NOMO-1 treated with dmso at 0.1 percent for 144 hours (cell line): ENCODE measurements around the gene TMEM43.

Source experiments
- DNase-seq: peaks from one replicate; lab custom pipeline; 2025; ENCODE audit not compliant: unreplicated experiment; lab: John Stamatoyannopoulos, UW

TMEM43 gene

DNA sequence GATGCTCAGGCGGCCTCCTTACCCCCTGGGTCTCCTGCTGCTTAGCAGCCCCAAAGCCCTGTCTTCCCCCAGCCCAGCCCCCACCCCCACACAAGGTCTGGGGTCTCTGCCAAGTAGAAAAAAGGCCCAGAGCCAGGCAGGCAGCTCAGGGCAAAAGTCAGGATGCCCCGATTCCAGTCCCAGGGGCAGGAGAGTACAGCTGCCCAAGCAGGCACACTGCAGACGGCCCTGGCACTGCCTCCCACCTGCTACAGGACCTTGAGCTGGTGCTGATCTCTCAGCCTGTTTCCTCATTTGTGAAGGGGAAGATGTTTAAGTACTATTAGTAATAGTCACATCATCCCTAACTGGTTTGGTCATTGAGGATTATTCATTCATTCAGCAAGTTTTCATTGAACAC lies 12.6 kb downstream of the TMEM43 start:
- DNase-seq: no peak

DNA sequence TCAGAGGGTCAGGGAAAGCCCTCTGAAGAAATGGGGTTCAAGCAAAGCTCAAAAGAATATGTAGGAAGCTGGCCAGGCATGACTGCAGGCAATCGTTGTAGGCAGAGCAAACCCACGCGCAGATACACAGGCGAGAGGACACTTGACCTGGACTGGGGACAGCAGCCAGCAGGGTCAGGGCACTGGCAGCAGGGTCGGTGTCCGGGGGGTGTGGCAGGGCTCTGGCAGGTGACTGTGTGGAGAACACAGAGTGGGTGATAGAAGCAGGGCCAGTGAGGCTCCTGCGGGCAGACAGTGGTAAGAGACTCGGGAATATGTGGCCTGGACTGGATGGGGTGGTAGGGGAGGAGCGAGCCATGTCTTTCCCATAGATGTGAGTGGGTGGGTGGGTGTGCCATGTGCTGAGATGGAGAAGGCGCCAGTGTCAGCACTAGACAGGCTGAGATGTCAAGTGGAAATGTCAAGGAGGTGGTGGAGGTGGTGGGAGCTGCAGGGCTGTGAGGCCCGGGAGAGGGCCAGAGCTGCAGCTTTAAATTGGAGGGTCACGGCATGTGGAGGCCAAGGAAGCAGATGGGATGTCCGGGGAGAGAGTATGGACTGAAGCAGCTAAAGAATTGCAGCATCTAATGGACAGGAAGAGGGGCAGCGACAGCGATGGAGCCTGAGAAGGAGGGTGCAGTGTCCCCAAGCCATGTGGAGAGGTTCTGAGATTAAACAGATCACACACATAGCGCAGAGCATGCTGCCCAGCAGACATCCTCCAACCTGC lies 13.4 kb downstream of the TMEM43 start:
- no peak for DNase-seq

DNA sequence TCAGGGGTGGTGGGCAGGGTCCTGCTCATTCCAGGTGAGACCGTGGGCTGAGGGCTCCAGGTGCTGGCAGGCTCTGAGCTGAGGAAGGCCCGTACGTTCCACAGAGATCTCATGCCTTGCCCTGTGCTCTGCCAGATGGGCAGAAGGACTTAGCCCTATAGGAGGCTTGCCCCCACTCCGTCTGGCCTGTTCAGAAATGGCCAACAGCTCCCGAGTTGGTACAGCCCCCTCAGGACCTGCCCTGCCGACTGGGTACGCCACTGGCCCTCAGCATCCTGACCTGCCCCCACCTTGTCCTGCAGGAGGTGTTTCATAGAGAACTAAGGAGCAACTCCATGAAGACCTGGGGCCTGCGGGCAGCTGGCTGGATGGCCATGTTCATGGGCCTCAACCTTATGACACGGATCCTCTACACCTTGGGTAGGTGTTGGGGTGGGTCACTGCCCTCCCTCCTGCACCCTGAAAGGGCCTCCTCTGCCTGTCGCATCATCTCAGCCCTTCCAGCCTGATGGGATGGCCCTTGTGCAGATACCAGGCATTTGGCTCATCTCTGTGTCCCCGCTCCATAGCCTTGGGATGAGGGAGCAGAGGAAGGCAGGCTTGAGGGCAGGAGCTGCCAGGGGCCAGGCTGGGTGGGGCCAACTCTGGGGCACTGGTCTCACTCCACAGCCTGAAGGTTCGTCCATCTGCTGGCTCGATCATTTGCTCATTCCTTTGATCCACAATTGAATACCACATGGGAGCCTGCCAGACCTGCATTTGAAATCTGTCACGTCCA lies 14.2 kb downstream of the TMEM43 start:
- DNase-seq: no peak

DNA sequence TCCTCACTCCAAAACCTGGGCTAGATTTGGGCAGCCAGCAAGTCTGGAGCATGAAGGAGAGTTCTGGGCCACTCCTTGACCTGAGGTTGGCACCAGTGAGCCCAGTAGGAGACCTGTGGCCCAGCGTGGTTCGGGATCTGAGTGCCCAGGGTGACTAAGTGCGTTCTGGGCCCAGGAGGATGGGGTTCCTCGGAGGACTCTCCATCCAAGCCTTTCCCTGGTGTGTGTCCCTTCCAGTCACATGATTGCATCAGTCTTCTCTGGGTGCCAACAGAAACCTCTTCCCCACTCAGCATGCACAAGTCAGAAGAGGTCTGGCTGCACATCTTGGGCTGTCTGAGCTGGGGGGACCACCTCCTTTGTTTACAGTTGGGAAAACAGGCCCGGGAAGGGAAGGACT lies 14.9 kb downstream of the TMEM43 start:
- no peak for DNase-seq

DNA sequence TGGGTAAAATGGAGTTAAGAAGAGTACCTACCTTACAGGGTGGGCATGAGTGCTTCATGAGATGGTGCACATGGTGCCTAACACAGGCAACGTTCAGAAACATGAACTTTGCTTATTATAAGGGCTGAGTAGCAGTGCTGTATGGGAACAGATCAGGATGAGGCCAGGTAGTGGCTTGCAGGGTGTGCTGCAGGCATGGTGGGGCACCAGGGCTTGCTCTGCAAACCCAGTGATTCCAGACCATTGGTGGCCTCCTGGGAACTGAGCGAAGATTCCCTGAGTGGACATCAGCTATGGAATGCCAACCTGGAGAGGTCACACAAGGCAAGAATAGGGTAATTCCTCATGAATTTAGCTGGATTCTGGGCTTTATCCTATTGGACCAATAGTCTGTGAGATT lies 15.8 kb downstream of the TMEM43 start:
- DNase-seq: no peak

DNA sequence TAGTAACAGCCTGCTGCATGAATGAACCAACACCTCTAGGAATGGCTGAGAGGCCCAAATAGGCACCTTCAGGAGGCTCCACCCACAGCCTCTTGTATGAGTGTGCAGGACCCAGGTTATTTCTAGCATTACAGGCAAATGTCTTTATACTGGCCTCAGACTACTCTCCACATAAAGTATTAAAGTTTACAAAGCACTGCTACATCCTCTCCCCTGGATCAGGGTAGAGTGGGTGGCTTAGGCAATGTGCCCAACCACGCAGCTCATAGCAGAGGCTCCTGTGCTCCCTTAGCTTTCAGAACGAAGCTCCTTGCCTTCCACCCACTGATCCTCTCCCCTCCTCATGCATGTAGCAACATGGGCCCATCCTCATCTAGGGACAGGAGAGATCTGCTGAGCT lies 16.3 kb downstream of the TMEM43 start:
- no peak for DNase-seq

DNA sequence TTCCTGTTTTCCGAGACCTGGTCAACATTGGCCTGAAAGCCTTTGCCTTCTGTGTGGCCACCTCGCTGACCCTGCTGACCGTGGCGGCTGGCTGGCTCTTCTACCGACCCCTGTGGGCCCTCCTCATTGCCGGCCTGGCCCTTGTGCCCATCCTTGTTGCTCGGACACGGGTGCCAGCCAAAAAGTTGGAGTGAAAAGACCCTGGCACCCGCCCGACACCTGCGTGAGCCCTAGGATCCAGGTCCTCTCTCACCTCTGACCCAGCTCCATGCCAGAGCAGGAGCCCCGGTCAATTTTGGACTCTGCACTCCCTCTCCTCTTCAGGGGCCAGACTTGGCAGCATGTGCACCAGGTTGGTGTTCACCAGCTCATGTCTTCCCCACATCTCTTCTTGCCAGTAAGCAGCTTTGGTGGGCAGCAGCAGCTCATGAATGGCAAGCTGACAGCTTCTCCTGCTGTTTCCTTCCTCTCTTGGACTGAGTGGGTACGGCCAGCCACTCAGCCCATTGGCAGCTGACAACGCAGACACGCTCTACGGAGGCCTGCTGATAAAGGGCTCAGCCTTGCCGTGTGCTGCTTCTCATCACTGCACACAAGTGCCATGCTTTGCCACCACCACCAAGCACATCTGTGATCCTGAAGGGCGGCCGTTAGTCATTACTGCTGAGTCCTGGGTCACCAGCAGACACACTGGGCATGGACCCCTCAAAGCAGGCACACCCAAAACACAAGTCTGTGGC lies 16.9 kb downstream of the TMEM43 start:
- DNase-seq: no peak

DNA sequence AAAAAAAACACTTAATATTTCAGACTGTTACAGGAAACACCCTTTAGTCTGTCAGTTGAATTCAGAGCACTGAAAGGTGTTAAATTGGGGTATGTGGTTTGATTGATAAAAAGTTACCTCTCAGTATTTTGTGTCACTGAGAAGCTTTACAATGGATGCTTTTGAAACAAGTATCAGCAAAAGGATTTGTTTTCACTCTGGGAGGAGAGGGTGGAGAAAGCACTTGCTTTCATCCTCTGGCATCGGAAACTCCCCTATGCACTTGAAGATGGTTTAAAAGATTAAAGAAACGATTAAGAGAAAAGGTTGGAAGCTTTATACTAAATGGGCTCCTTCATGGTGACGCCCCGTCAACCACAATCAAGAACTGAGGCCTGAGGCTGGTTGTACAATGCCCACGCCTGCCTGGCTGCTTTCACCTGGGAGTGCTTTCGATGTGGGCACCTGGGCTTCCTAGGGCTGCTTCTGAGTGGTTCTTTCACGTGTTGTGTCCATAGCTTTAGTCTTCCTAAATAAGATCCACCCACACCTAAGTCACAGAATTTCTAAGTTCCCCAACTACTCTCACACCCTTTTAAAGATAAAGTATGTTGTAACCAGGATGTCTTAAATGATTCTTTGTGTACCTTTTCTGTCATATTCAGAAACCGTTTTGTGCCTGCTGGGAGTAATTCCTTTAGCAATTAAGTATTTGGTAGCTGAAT lies 17.9 kb downstream of the TMEM43 start:
- DNase-seq: no peak

DNA sequence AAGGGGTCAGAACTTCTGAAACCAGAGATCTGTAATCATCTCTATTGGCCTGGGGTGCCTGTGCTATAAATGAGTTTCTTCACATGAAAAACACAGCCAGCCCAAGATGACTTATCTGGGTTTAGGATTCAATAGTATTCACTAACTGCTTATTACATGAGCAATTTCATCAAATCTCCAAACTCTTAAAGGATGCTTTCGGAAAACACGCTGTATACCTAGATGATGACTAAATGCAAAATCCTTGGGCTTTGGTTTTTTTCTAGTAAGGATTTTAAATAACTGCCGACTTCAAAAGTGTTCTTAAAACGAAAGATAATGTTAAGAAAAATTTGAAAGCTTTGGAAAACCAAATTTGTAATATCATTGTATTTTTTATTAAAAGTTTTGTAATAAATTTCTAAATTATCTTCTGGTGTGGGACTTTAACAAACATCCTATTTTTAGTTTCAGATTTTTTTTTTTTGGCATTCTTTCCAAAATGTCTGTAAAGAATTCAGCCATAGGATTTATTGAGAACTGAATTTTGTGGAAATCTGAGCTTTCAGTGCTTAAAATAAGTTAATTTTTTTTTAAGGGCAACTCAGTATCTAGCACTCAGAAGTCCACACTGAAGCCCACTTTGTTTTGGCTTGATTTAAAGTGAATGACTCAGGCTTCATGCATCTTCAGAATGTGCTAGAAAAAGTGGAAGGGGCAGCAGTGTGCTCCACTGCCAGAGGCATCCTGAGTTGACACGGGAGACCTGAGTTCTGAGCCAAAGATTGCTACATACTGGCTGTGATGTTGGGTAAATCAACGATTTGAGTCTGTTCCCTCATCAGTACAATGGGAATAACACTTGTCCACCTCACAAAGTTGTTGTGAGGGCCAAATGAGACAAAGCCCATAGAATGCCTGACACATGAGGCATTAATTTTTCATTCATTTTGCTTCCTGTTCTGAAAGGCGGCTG lies 18.7 kb downstream of the TMEM43 start:
- no peak for DNase-seq

DNA sequence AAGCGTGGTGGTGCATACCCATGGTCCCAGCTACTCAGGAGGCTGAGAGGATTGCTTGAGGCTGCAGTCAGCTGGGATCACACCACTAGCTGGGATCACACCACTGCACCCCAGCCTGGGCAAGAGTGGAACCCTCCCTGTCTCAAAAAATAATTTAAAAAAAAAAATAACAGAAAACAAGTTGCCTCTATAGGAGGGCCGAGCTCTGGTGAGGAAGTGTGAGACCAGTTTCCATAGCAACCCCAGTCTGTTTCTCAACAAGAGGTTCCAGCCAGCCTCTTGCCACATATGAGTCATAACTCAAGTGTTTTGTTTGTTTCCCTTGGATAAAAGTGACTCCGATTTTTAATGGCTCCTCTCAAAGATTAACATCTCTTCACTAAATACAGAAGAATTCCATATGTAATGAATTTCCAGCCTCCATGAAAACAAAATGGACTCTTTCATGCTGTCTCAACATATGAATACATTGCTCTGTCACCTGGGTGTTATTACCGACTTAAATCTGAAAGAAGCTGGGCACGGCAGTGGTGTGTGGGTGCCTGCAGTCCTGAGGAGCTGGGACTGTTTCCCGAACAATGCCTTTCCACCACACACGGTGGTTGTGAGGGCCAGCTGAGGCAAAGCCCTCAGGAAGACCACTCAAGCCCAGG lies 19.7 kb downstream of the TMEM43 start:
- DNase-seq: peak; percentile 72

DNA sequence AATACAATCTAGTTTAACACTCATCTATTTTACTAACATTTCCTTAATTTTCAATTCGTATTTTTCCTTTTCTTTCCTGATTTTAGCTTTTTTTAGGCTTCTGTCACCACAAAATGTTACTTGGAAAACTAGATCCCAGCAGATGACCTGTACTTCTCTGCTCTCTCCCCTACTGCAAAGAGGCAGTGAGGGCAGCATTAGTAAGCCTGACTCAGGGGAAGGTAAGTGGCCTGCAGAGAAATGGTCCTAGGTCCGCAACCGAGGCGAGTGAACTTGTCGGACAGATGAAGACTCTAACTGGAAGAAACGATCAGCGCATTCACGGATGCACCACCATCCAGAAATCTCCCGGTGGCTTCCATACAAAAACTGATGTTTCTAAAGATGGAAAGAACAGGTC lies 20.4 kb downstream of the TMEM43 start:
- no peak for DNase-seq

DNA sequence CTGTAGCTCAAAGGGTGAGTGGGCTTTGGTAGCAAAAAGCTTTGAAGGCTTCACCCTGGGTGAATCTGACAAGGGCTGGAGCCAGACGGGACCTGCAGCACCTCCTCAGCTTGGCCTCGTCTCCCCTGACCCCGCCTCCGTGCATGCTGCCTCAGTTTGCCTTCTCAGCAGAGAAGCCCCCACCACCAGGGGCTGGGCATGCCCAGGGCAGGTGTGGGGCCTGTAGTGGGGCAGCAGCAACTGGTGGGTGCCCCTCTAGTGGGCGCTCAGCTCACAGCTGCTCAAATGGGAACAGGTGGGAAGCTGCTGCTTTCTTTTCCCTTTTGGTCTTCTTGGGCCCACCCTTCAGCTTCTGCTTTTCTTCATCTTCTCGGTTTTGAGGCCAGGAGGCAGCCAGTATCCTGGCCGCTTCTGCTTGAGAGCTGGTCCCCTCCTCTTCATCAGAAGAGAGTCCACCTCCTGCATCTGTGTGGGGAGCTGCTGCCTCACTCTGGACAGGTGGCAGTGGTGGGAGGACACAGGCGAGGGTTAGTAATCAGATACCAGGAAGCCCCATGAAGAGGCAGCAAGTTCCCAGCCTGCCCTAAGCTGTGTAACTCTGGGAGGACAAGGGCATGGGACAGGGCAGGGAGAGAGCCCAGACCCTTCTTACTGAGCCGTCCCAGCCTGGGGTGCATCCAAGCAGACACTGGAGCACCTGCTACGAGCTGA lies 21.0 kb downstream of the TMEM43 start:
- no peak for DNase-seq

DNA sequence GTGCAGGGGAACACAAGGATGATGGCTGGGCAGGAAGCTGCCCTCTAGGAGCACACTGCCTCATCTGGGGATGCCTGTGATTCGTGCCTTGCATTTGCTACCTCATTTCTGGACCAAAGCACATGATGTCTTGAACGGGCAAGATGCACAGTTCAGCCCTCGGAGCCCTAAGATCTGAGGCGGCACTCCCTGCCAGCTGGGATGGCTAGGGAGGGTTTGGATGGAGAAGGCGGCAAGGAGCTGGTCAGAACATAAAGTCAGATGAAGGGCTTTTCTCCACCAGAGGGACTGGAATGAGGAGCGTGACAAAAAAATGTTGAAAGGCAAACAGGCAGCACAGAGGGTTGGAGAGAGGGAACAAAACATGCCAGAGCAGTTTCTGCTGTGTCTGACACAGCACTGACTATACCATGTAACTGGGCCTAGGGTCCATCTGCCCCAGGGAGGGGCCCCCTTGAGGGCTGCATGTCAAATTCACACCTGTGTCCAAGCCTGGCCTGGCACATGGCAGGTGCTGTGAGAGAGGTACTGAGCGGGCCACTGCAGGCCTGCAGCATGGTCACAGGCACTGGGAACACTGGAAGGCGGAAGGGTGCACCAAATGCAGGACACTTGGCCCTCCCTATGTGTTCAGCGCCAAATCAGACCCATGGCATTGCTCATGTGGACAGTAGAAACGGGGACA lies 21.7 kb downstream of the TMEM43 start:
- DNase-seq: no peak

DNA sequence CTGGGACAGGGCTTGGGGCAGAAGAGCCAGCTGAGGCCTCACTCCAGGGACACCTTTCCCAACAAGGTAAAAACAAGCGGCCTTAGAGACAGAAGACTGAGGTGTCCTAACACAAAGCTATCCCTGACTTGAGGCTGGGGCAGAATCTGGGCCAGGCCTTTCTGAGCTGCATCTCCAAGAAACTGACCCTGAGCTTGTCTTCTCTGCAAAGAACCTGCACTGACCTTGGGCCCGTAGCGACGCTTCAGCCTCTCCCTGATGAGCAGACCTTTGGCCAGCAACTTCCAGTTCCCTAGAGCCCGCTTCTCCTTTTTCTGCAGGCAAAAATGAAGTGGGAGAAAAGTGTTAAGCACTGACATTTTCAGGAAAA lies 22.2 kb downstream of the TMEM43 start:
- DNase-seq: no peak

DNA sequence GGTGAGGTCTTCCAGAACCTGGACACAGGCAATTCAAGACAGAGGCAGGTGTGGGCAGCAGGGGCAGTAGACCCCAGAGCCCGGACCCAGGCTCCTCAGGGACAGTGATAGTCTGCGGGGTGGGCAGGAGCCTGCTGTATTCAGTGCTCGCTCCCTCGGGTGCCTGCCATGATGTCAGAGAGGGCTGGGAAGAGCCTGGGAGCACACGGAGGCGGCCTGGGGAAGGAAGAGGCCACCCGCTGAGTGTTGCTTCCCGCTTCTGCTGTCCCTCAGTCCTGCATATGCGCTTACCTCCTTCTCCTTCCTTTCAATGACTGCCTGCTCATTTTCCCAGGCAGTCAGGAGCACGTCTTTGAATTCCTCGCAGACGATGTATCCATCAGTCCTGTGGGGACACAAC lies 22.8 kb downstream of the TMEM43 start:
- no peak for DNase-seq

DNA sequence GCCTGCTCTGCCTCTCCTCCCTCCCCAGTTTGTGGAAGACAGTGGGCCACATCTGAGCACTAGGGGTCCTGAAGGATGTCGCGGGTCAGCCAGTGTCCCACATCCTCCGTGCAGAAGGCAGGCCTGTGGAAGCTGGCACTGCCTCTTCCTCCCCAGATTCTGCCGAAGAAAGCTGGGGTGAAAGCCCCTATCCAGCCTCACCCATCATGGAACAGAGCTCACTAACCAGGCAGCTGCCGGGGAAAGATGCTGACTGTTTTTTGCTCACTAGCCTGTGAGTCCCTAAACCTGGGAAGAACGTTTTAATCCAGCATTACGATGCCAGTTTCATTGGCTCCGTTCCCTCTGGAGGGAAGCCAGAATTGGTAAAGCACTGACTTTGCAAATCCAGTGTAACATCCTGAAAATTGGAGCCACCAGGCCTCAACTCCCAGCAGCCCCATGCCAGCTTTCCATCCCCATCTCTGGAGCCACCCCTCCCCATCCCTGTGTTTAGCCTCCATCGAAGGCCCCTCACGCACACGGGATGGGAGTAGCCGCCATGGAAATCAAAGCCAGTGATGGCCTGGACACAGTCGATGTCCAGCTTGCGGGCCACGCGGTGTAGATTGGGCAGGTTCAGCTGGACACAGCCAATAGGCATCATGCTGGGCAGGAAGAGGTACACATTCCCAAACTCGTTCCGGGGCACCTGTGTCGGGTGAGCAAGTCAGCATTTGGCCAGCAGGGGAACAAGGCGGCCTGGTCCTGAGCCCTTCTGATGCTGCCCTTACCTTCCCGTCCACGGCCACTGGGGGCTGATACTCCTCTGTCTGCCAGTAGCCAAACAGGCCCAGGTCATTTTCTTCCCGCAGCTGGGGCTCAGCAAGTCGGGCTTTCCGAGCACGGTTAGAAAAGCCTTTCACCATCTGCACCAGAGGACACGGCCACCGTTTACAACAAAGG lies 23.5 kb downstream of the TMEM43 start:
- no peak for DNase-seq

DNA sequence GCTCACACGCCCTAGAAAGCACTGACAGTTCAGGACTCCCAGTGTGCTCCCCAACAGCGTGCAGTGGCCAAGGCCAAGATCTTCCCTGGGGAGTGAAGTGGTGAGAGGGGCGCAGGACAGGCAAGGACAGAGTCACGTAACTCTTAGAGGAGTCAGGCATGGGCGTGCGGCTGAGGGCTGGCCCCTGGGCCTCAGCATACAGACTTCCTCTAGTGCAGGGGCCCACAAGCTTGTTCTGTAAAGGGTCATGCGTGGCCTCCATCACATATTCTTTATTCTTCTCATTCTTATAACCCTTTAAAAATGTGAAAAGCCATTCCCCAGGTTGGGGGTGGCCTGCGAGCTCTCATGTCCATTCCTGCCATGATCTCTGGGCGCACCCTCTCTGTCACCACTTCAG lies 25.2 kb downstream of the TMEM43 start:
- no peak for DNase-seq
